Psoas muscle (tissue), 8 donors: ENCODE results near the gene COPZ1. TPM values are rescaled to one million over a fixed set of nuclear protein-coding genes. Genes with fewer than 3 reads are reported as not detected.
"Not testable (repeated sequence)": the region's sequence is repeated elsewhere in the genome, so short reads cannot be mapped to it uniquely, and the experiment has no call there.

ENCODE experiments used
- ATAC-seq, 4 donors: fragments of 200-7000 bp; cut with Tn5 transposase; one replicate each; pipeline ENCODE4 v1.9.1; 2020; ENCODE audit warnings: moderate library complexity in 3 of 4, mild to moderate bottlenecking in 2 of 4
- DNase-seq, 2 donors: peaks; one replicate each; pipeline ENCODE4 v3.0.0-alpha.2; 2020
- H3K27ac ChIP-seq: fragments of 200-600 bp; one replicate; pipeline ENCODE4 v1.8.0; 2022
- H3K27me3 ChIP-seq, 3 donors: fragments of 200-600 bp in 1 of 3; one replicate each; pipeline versions ENCODE4 v1.6.1 to v1.8.0; 2013 to 2022; ENCODE audit warnings: low read length in 2 of 3, mild to moderate bottlenecking in 2 of 3, moderate library complexity in 1 of 3; ENCODE audit not compliant: insufficient read depth in 3 of 3
- H3K36me3 ChIP-seq, 2 donors: fragments of 200-600 bp in 1 of 2; one replicate each; pipeline versions ENCODE4 v1.6.1 to v1.8.0; 2013 to 2022; ENCODE audit warnings: low read depth in 1 of 2, mild to moderate bottlenecking in 1 of 2, moderate library complexity in 1 of 2; ENCODE audit not compliant: insufficient read depth in 1 of 2
- H3K4me1 ChIP-seq: fragments of 200-600 bp; one replicate; pipeline ENCODE4 v1.8.0; 2022
- H3K4me3 ChIP-seq: fragments of 200-600 bp; one replicate; pipeline ENCODE4 v1.8.0; 2022; ENCODE audit warnings: mild to moderate bottlenecking
- H3K9me3 ChIP-seq: fragments of 200-600 bp; one replicate; pipeline ENCODE4 v1.8.0; 2022
- WGBS, 3 donors: extraction: QIAGEN DNeasy Blood & Tissue Kit; methylation state at CpG; one replicate each; pipeline versions ENCODE4 v1.1.6 to v1.1.7; 2013; 5-methylcytosine and 5-hydroxymethylcytosine counted together
- intact Hi-C, 2 donors: fragments of 100-400 bp; cut with DNase I; formaldehyde crosslinking; loops; one replicate each; pipeline versions ENCODE4 v1.11.0 to v1.14.2; 2022
- polyA plus RNA-seq, 3 donors: library from polyadenylated mRNA; stranded (reverse); fragments of 200-250 nt; gene quantifications; one replicate each; pipeline ENCODE4 v1.2.3, GENCODE V29; 2013
- total RNA-seq, 4 donors: library from RNA; stranded (reverse); fragmentation: NEBNext Ultra II Directional in 2 of 4; extraction: Animal tissue kit (Norgen Biotek cat#: 25700) in 2 of 4; gene quantifications; one replicate each; pipeline versions ENCODE4 v1.2.1 to v1.2.4, GENCODE V29; 2021 to 2023
- TF ChIP-seq, protein P1 (sequence below): fragments of 200-600 bp; IDR thresholded peaks from one replicate; pipeline ENCODE4 v1.8.0; 2022; ENCODE audit warnings: antibody characterized with exemption
- donor health status: healthy with polysubstance abuse.
- donor health status: DM: no; HTN: no; CAD: no; lungs with moderate emphysema.
- donor health status: Bipolar disorder and iron deficiency.
- donor health status: healthy.
- donor health status: DM: yes; HTN: yes; CAD: no.
- donor health status: DM: no; HTN: no; CAD: no.
- donor health status: DM: no; HTN: no; CAD: no.
- donor health status: DM: yes; HTN: yes; CAD: no.

Gene COPZ1
- total and polyA plus RNA-seq, 7 donors = 77.8 to 131 (median 88.3) TPM

DNA sequence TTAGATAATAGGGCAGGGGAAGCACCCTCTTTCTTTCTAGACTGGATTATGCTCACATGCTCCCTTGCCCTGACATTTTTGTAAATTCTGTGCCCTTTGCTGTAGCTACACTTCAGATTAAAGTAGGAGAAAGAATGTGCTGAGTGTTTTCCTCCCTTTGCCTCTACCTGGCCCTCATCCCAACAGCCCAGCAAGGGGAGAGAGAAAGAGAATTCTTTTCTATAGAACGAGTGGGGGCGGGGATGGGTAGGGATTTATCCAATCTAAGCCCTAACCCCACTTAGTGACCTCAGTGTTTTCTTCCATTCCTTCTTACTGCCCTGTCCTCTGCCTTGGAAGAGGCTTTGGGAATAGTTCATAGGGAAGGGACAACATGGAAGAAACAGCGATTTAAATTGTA, 25.8 kb downstream of the COPZ1 start:
- Histone ChIP-seq H3K4me1 (peaks cover 10% of the 10 kb centered on the region), H3K27me3 (no peaks in the 10 kb centered on the region), H3K27ac (no peak overlapping the region), H3K9me3 (no peaks in the 10 kb centered on the region), H3K4me3 (no peak overlapping the region), H3K36me3 (peaks cover 26 to 58% of the 10 kb centered on the region in 2 donors)
- TF ChIP-seq, protein P1, sequence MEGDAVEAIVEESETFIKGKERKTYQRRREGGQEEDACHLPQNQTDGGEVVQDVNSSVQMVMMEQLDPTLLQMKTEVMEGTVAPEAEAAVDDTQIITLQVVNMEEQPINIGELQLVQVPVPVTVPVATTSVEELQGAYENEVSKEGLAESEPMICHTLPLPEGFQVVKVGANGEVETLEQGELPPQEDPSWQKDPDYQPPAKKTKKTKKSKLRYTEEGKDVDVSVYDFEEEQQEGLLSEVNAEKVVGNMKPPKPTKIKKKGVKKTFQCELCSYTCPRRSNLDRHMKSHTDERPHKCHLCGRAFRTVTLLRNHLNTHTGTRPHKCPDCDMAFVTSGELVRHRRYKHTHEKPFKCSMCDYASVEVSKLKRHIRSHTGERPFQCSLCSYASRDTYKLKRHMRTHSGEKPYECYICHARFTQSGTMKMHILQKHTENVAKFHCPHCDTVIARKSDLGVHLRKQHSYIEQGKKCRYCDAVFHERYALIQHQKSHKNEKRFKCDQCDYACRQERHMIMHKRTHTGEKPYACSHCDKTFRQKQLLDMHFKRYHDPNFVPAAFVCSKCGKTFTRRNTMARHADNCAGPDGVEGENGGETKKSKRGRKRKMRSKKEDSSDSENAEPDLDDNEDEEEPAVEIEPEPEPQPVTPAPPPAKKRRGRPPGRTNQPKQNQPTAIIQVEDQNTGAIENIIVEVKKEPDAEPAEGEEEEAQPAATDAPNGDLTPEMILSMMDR = no peak
- ATAC-seq (no peak), DNase-seq (no peak)
- WGBS, 3 donors = 62 to 77% (median 76%) methylated on average over 3 of the region's 3 CpGs
- intact Hi-C loops = no loop called here

GRCh38 chr12:54351341-54351740, 26.4 kb downstream of the COPZ1 start:
- 72 to 74% (median 73%) methylated on average over 4 of the region's 4 CpGs for WGBS, 3 donors
- Histone ChIP-seq H3K4me3 (no peak overlapping the region), H3K9me3 (no peaks in the 10 kb centered on the region), H3K36me3 (peaks cover 26 to 52% of the 10 kb centered on the region in 2 donors), H3K27ac (no peak overlapping the region), H3K4me1 (peaks cover 10% of the 10 kb centered on the region), H3K27me3 (no peaks in the 10 kb centered on the region)
- intact Hi-C loops = no loop called here
- DNase-seq = no peak
- TF ChIP-seq, protein P1 = no peak
- no peak for ATAC-seq

DNA sequence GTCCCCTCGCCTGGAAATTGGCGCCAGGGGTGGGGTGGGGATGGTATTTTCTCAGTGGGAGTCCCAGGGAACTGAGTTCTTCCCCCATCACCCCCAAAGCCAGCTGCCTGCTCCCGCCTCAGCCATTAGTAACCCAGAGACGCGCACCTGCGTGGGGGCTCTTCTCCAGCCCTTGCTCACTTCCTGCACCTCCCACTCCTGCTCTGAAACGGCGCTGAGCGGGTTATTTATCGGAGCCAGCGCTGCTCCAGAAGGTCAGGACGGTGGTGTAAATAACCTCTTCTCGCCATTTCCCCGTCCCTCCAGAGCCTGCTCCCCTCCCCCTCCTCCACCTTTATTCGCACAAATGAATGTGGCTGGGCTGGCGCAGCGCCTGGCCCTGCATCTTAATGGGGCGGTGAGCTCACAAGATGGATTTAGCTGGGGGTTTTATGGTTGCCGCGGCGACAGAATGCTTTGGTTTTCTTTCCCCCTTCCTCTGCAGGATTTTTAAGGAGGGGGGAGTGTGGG, 27.1 kb downstream of the COPZ1 start:
- ATAC-seq (peak; percentile 73 to 96 (median 92)), DNase-seq (peak; percentile 46 to 86)
- WGBS, 3 donors = 13 to 20% (median 16%) methylated on average over 21 of the region's 21 CpGs
- H3K4me3 ChIP-seq = peak overlapping the region; percentile 49
- H3K36me3 ChIP-seq = peaks cover 21 to 45% of the 10 kb centered on the region in 2 donors
- peaks cover 10% of the 10 kb centered on the region for H3K4me1 ChIP-seq
- H3K9me3 ChIP-seq = no peaks in the 10 kb centered on the region
- no peaks in the 10 kb centered on the region for H3K27me3 ChIP-seq
- intact Hi-C loops = no loop called here
- TF ChIP-seq, protein P1 = no peak
- H3K27ac ChIP-seq = peak overlapping the region; percentile 41

DNA sequence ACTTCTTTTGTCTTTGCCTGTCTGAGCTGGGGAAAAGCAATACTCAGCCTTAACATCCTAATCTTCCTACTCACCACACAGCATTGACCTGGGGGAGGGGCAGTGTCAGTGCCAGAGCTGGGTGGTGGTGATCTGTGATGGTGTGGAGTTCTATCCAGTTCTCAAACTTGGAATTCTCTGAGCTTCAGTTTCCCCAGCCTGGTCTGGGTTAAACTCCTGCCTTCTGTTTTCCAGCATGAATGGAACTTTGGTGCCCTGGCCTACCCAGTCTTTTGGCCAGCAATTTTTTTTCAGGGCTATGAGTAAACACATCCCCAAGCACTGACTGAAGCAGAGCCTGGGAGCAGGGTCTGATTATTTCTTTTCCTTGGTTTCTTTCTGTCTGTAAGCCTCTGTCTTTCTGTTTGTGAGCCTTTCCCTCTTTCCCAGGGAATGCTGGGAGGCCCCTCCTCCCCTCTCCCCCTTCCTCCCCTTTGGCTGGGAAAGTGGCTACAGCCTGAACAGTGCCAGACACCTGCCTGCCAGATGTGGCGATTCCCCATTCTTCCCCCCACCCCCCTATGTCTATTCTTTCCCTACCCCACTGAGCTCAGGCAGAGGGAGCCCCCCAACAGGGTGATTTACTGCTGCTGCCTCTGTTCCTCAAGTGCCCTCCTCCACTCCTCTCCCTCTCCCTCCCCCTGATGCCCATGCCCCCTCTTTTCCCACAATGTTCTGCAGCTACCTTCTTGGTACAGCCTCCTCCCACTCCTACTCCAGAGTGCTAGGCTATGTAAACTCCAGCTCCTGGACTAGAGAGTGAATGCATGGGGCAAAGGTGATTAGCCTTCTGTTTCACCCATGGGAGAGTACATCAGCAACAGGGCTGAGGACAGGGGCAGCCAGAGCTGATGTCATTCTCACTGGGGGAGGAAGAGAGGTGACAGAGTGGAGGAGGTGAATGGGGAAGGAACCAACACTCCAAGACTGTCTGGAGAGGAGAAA, 28.3 kb downstream of the COPZ1 start:
- no peak for DNase-seq
- Histone ChIP-seq H3K27me3 (no peaks in the 10 kb centered on the region), H3K27ac (peak overlapping the region; percentile 41), H3K9me3 (no peaks in the 10 kb centered on the region), H3K4me3 (no peak overlapping the region), H3K36me3 (peaks cover 15 to 34% of the 10 kb centered on the region in 2 donors), H3K4me1 (peaks cover 12% of the 10 kb centered on the region)
- WGBS, 3 donors = 51 to 57% (median 56%) methylated on average over 1 of the region's 1 CpG
- intact Hi-C loops = no loop called here
- TF ChIP-seq, protein P1 = no peak
- peak; percentile 43 to 63 (median 56) for ATAC-seq

GRCh38 chr12:54354271-54354670, 29.3 kb downstream of the COPZ1 start:
- H3K27ac ChIP-seq, H3K9me3 ChIP-seq, ATAC-seq, DNase-seq, intact Hi-C loops, H3K4me3 ChIP-seq, H3K27me3 ChIP-seq: not testable (repeated sequence)
- Histone ChIP-seq H3K4me1 (peaks cover 17% of the 10 kb centered on the region), H3K36me3 (peaks cover 10 to 23% of the 10 kb centered on the region in 2 donors)
- WGBS, 3 donors = 88 to 91% (median 91%) methylated on average over 6 of the region's 7 CpGs
